ENCODE data around the gene METRN.

The METRN gene

DNA sequence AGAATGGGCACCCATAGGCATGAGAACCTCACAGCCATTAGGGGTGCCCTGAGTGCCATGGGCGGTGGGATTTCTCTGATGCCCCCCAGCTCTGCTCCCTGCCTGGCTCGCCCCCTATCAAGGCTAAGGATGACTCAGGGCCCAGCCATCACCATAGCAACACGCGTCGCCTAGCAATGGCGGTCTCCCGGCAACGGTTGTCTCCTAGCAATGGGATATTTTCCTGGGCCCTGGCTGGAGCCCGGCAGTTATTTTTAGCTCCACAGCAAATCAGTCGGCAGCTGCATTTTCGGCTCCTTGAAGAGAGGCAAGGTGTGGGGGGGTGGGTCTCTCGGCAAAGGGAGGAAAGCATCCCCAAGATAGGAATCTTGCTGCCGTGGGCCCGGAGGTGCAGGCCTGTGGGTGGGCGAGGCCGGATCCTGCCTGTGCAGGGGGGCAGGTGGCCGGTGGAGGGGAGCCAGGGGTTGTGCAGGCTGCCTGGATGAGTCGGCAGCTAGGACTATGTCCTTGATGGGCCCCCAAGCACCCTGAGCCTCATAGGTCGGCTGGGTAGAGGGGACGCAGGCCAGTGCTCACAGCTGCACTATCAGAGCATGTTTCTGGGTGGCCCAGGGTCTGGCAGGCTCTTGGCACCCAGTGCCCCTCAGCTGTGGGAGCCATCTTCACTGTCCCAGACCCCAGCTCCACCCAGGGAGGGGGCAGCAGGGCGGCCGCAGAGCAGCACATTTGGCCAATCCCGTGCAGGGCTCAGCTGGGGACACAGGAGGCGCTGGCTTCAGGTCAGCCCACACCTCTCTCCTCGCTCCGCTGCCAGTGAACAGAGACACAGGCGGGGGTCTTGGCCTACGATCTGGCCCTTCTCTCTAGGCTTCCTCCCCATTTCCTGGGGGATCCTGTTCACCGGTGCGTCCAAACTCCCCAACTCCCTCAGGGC, 5.1 kb upstream of the METRN start:
- H4K20me1 ChIP-seq (ENCODE audit: insufficient read depth, low read length): no peaks in the 10 kb centered on the region
- H3K27me3 ChIP-seq (replicated peaks; ENCODE audit: insufficient read depth, low read length): peaks cover 49% of the 10 kb centered on the region
- H3K4me1 ChIP-seq (ENCODE audit: low read length): peaks cover 7% of the 10 kb centered on the region; the same call in 1 of the 2 replicates
- no peak for DNase-seq
- no peaks in the 10 kb centered on the region for H3K36me3 ChIP-seq (replicated peaks; ENCODE audit: insufficient read depth, low read length)
- no peaks in the 10 kb centered on the region for H3K9me2 ChIP-seq (replicated peaks; ENCODE audit: insufficient read depth, low read length)
- H3K4me3 ChIP-seq (ENCODE audit: low read length): no peak overlapping the region
- H2AFZ ChIP-seq (ENCODE audit: low read length): no peak overlapping the region
- TF ChIP-seq, protein P1, sequence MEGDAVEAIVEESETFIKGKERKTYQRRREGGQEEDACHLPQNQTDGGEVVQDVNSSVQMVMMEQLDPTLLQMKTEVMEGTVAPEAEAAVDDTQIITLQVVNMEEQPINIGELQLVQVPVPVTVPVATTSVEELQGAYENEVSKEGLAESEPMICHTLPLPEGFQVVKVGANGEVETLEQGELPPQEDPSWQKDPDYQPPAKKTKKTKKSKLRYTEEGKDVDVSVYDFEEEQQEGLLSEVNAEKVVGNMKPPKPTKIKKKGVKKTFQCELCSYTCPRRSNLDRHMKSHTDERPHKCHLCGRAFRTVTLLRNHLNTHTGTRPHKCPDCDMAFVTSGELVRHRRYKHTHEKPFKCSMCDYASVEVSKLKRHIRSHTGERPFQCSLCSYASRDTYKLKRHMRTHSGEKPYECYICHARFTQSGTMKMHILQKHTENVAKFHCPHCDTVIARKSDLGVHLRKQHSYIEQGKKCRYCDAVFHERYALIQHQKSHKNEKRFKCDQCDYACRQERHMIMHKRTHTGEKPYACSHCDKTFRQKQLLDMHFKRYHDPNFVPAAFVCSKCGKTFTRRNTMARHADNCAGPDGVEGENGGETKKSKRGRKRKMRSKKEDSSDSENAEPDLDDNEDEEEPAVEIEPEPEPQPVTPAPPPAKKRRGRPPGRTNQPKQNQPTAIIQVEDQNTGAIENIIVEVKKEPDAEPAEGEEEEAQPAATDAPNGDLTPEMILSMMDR (IDR thresholded peaks at IDR 0.05; ENCODE audit: low read length): no peak
- TF ChIP-seq EZH2phosphoT487 (IDR thresholded peaks at IDR 0.05; ENCODE audit: low read length) (no peak), EZH2 (optimal IDR thresholded peaks at IDR 0.05; ENCODE audit: low read depth, low read length) (no peak)
- H3K79me2 ChIP-seq (ENCODE audit: low read length): no peaks in the 10 kb centered on the region
- no peaks in the 10 kb centered on the region for H3K9me3 ChIP-seq (replicated peaks; ENCODE audit: insufficient read depth, low read length)
- H3K4me2 ChIP-seq (ENCODE audit: low read depth, low read length): no peak overlapping the region
- H3K9ac ChIP-seq (ENCODE audit: low read length): no peak overlapping the region
- no peaks in the 10 kb centered on the region for H3F3A ChIP-seq (ENCODE audit: insufficient read depth, low read length)
- H3K27ac ChIP-seq (ENCODE audit: low read length): no peak overlapping the region

GRCh38 chr16:710500-711075, 4.3 kb upstream of the METRN start:
- H3F3A ChIP-seq (ENCODE audit: insufficient read depth, low read length): no peaks in the 10 kb centered on the region
- TF ChIP-seq, protein P1 (IDR thresholded peaks at IDR 0.05; ENCODE audit: low read length): no peak
- TF ChIP-seq EZH2 (optimal IDR thresholded peaks at IDR 0.05; ENCODE audit: low read depth, low read length): no peak
- TF ChIP-seq EZH2phosphoT487 (IDR thresholded peaks at IDR 0.05; ENCODE audit: low read length): no peak
- no peak for DNase-seq
- H3K79me2 ChIP-seq (ENCODE audit: low read length): no peaks in the 10 kb centered on the region
- no peaks in the 10 kb centered on the region for H3K9me2 ChIP-seq (replicated peaks; ENCODE audit: insufficient read depth, low read length)
- no peaks in the 10 kb centered on the region for H4K20me1 ChIP-seq (ENCODE audit: insufficient read depth, low read length)
- no peak overlapping the region for H3K4me2 ChIP-seq (ENCODE audit: low read depth, low read length)
- H3K36me3 ChIP-seq (replicated peaks; ENCODE audit: insufficient read depth, low read length): no peaks in the 10 kb centered on the region
- no peaks in the 10 kb centered on the region for H3K9me3 ChIP-seq (replicated peaks; ENCODE audit: insufficient read depth, low read length)
- no peak overlapping the region for H3K27ac ChIP-seq (ENCODE audit: low read length)
- peaks cover 46% of the 10 kb centered on the region for H3K27me3 ChIP-seq (replicated peaks; ENCODE audit: insufficient read depth, low read length)
- no peak overlapping the region for H3K9ac ChIP-seq (ENCODE audit: low read length)
- H3K4me1 ChIP-seq (ENCODE audit: low read length): peaks cover 7% of the 10 kb centered on the region; the same call in 1 of the 2 replicates
- no peak overlapping the region for H2AFZ ChIP-seq (ENCODE audit: low read length)
- no peak overlapping the region for H3K4me3 ChIP-seq (ENCODE audit: low read length)

GRCh38 chr16:711084-711483, 3.8 kb upstream of the METRN start:
- Histone ChIP-seq H3K79me2 (ENCODE audit: low read length) (no peaks in the 10 kb centered on the region), H3K4me2 (ENCODE audit: low read depth, low read length) (no peak overlapping the region), H3K27me3 (replicated peaks; ENCODE audit: insufficient read depth, low read length) (peaks cover 46% of the 10 kb centered on the region), H3K4me1 (ENCODE audit: low read length) (peaks cover 7% of the 10 kb centered on the region; the same call in 1 of the 2 replicates), H3K4me3 (ENCODE audit: low read length) (no peak overlapping the region), H3F3A (ENCODE audit: insufficient read depth, low read length) (no peaks in the 10 kb centered on the region), H3K9me2 (replicated peaks; ENCODE audit: insufficient read depth, low read length) (no peaks in the 10 kb centered on the region), H3K9ac (ENCODE audit: low read length) (no peak overlapping the region), H4K20me1 (ENCODE audit: insufficient read depth, low read length) (no peaks in the 10 kb centered on the region), H3K36me3 (replicated peaks; ENCODE audit: insufficient read depth, low read length) (no peaks in the 10 kb centered on the region), H3K27ac (ENCODE audit: low read length) (no peak overlapping the region), H2AFZ (ENCODE audit: low read length) (no peak overlapping the region), H3K9me3 (replicated peaks; ENCODE audit: insufficient read depth, low read length) (no peaks in the 10 kb centered on the region)
- no peak for TF ChIP-seq EZH2 (optimal IDR thresholded peaks at IDR 0.05; ENCODE audit: low read depth, low read length)
- no peak for TF ChIP-seq EZH2phosphoT487 (IDR thresholded peaks at IDR 0.05; ENCODE audit: low read length)
- TF ChIP-seq, protein P1 (IDR thresholded peaks at IDR 0.05; ENCODE audit: low read length): no peak
- DNase-seq: no peak

All from MM.1S (cell line).